Endothelial cell of umbilical vein (primary cell): ENCODE measurements around the gene SLC12A1. TPM values are rescaled to one million over a fixed set of nuclear protein-coding genes. Genes with fewer than 3 reads are reported as not detected.

Source experiments
- BruUV-seq: library from RNA; stranded (reverse); fragments of 400-500 nt; replicated peaks from 2 replicates; lab custom pipeline; 2021; lab: Mats Ljungman, UMichigan
- CTCF ChIA-PET: fragments of 300-600, 350-600 bp; sonication (Branson Sonifier 250); formaldehyde crosslinking; loops from one replicate; lab custom pipeline; 2021; ENCODE audit warnings: antibody characterized with exemption, inconsistent platforms; lab: Charles Lee
- POLR2A ChIA-PET: fragments of 300-600, 350-600 bp; sonication (Branson Sonifier 250); formaldehyde crosslinking; loops from one replicate; lab custom pipeline; 2021; ENCODE audit warnings: antibody characterized with exemption, inconsistent platforms; lab: Charles Lee
- DNase-seq: peaks from one replicate; pipeline ENCODE4 v3.0.0-alpha.2; 2011; ENCODE audit warnings: low read depth, low spot score
- FAIRE-seq: peaks from 2 replicates; lab custom pipeline; 2011; peaks lifted over from hg19 to GRCh38; lab: Jason Lieb, UNC
- H2AFZ ChIP-seq: 2 replicates; pipeline ENCODE4 v1.6.0; 2012; ENCODE audit warnings: low read depth, low read length, control low read depth, inconsistent platforms
- H3K27ac ChIP-seq: 2 replicates; pipeline ENCODE4 v1.5.1; 2011; ENCODE audit warnings: low read depth, mild to moderate bottlenecking, control low read depth, low read length, moderate library complexity; ENCODE audit not compliant: insufficient read depth
- H3K27me3 ChIP-seq, 2 experiments: 2 replicates each; pipeline versions ENCODE4 v1.6.0 to v1.6.1; 2011; ENCODE audit warnings: low read length in 2 of 2, mixed read lengths in 1 of 2; ENCODE audit not compliant: control insufficient read depth in 2 of 2, insufficient read depth in 2 of 2
- H3K36me3 ChIP-seq, 2 experiments: 2 replicates in 1 of 2; 3 replicates in 1 of 2; pipeline ENCODE4 v1.5.1; 2011; ENCODE audit warnings: low read length in 2 of 2, mild to moderate bottlenecking in 1 of 2, moderate library complexity in 1 of 2; ENCODE audit not compliant: control insufficient read depth in 2 of 2, insufficient read depth in 2 of 2; ENCODE audit errors: extremely low read depth in 1 of 2
- H3K4me1 ChIP-seq: 3 replicates; pipeline ENCODE4 v1.5.1; 2011; ENCODE audit warnings: mild to moderate bottlenecking, low read length; ENCODE audit not compliant: control insufficient read depth, insufficient read depth; ENCODE audit errors: extremely low read depth
- H3K4me2 ChIP-seq: 2 replicates; pipeline ENCODE4 v1.6.1; 2011; ENCODE audit warnings: low read length, control low read depth, mixed read lengths; ENCODE audit not compliant: insufficient read depth
- H3K4me3 ChIP-seq, 3 experiments: fragments of 200-600 bp in 1 of 3; sonication (generic), shearing (Covaris generic) in 1 of 3; replicated peaks in 1 of 3; 2 replicates each; pipeline ENCODE4 v1.5.1; 2011 to 2016; ENCODE audit warnings: control low read depth in 3 of 3, low read length in 3 of 3, mild to moderate bottlenecking in 2 of 3, inconsistent platforms in 1 of 3, low read depth in 1 of 3, moderate library complexity in 1 of 3; ENCODE audit not compliant: insufficient read depth in 1 of 3
- H3K79me2 ChIP-seq: 2 replicates; pipeline ENCODE4 v1.6.0; 2012; ENCODE audit warnings: low read length, inconsistent platforms; ENCODE audit not compliant: control insufficient read depth, insufficient read depth
- H3K9ac ChIP-seq: replicated peaks from 2 replicates; pipeline ENCODE3; 2011; ENCODE audit warnings: low read length, control low read depth; ENCODE audit not compliant: insufficient read depth; ENCODE audit errors: extremely low read depth
- H3K9me1 ChIP-seq: replicated peaks from 3 replicates; pipeline ENCODE4 v1.6.0; 2011; ENCODE audit warnings: mild to moderate bottlenecking, low read length; ENCODE audit not compliant: control insufficient read depth, insufficient read depth; ENCODE audit errors: extremely low read depth
- H3K9me3 ChIP-seq: replicated peaks from 2 replicates; pipeline ENCODE4 v1.5.1; 2012; ENCODE audit warnings: low read length, inconsistent platforms; ENCODE audit not compliant: control insufficient read depth, insufficient read depth
- H4K20me1 ChIP-seq: replicated peaks from 2 replicates; pipeline ENCODE3; 2011; ENCODE audit warnings: mild to moderate bottlenecking, low read length; ENCODE audit not compliant: control insufficient read depth, insufficient read depth; ENCODE audit errors: extremely low read depth
- CTCF ChIP-seq, 2 donors: IDR thresholded peaks; 1 replicate in 1 of 2; 2 replicates in 1 of 2; pipeline ENCODE4 v1.5.1; 2011; ENCODE audit warnings: low read length in 2 of 2, mild to moderate bottlenecking in 2 of 2, moderate library complexity in 2 of 2, control low read depth in 1 of 2, inconsistent platforms in 1 of 2, low read depth in 1 of 2; ENCODE audit not compliant: insufficient read depth in 1 of 2; ENCODE audit errors: extremely low read depth in 1 of 2
- EZH2 ChIP-seq: IDR thresholded peaks from 2 replicates; pipeline ENCODE4 v1.6.1; 2012; ENCODE audit warnings: borderline replicate concordance, low read depth, mild to moderate bottlenecking, moderate library complexity, low read length, inconsistent platforms; ENCODE audit not compliant: severe bottlenecking
- FOS ChIP-seq: IDR thresholded peaks from 2 replicates; pipeline ENCODE4 v1.6.1; 2011; ENCODE audit warnings: mild to moderate bottlenecking, low read length, moderate library complexity, borderline replicate concordance; ENCODE audit not compliant: insufficient read depth
- GATA2 ChIP-seq: IDR thresholded peaks from 2 replicates; pipeline ENCODE4 v1.7.0; 2011; ENCODE audit warnings: low read depth, mild to moderate bottlenecking, moderate library complexity, mixed read lengths, low read length; ENCODE audit not compliant: insufficient read length, insufficient read depth
- JUN ChIP-seq: IDR thresholded peaks from 2 replicates; pipeline ENCODE4 v1.6.1; 2011; ENCODE audit warnings: borderline replicate concordance, low read depth; ENCODE audit not compliant: insufficient read length, insufficient read depth
- MYC ChIP-seq: IDR thresholded peaks from one replicate; pipeline ENCODE4 v1.6.1; 2011; ENCODE audit warnings: mild to moderate bottlenecking, low read depth, low read length
- POLR2A ChIP-seq: IDR thresholded peaks from 2 replicates; pipeline ENCODE4 v1.6.1; 2012; ENCODE audit warnings: low read depth, mild to moderate bottlenecking, control low read depth, low read length
- POLR2AphosphoS5 ChIP-seq: IDR thresholded peaks from 2 replicates; pipeline ENCODE4 v1.6.1; 2012; ENCODE audit warnings: low read depth, mild to moderate bottlenecking, control low read depth, low read length, moderate library complexity; ENCODE audit not compliant: insufficient read depth
- dilution Hi-C: fragments of 300-500 bp; cut with MboI; formaldehyde crosslinking; loops from one replicate; pipeline ENCODE4 v1.15.0; 2019; ENCODE audit warnings: low sequenced_read_pairs; ENCODE audit not compliant: extremely low pct_ligation_motif_present
- intact Hi-C: fragments of 100-400 bp; cut with micrococcal nuclease; formaldehyde crosslinking; loops from one replicate; pipeline ENCODE4 v1.10.0; 2022
- polyA plus RNA-seq, 4 experiments: library from polyadenylated mRNA; depleted of rRNA in 3 of 4; stranded (reverse) in 3 of 4; unstranded in 1 of 4; fragments of >200 nt; gene quantifications; 2 replicates each; pipeline versions ENCODE4 v1.2.1 to v1.2.3, GENCODE V29; 2011 to 2012; ENCODE audit warnings: missing spikeins in 1 of 4
- total RNA-seq: library from RNA; stranded (reverse); gene quantifications from 2 replicates; pipeline ENCODE4 v1.2.3, GENCODE V29; 2021
- TF ChIP-seq, protein P1 (sequence below): IDR thresholded peaks from 2 replicates; pipeline ENCODE4 v1.6.1; 2011; ENCODE audit not compliant: insufficient read depth, insufficient read length

SLC12A1 gene
- total and polyA plus RNA-seq, 2 donors (not counting 3 experiments of a cell fraction or from before 2014, with no cell fraction given), result not detected

GRCh38 chr15:48170981-48171380 is 35.1 kb upstream of the SLC12A1 start:
- Histone ChIP-seq H3K27ac (no peak overlapping the region), H4K20me1 (no peaks in the 10 kb centered on the region), H3K9ac (no peak overlapping the region), H3K27me3 (no peaks in the 10 kb centered on the region), H3K9me3 (no peaks in the 10 kb centered on the region), H3K79me2 (peaks cover 55% of the 10 kb centered on the region), H3K4me3 (no peak overlapping the region), H2AFZ (no peak overlapping the region), H3K4me1 (no peaks in the 10 kb centered on the region), H3K4me2 (no peak overlapping the region), H3K36me3 (peaks cover 0 to 4% of the 10 kb centered on the region in 2 experiments), H3K9me1 (no peaks in the 10 kb centered on the region)
- no peak for TF ChIP-seq POLR2AphosphoS5
- no peak for TF ChIP-seq CTCF (IDR thresholded peaks at IDR 0.05; ENCODE audit: extremely low read depth in 1 of 2, insufficient read depth in 1 of 2, low read depth in 1 of 2, low read length in 2 of 2)
- no peak for TF ChIP-seq JUN
- TF ChIP-seq EZH2, result no peak
- TF ChIP-seq MYC, result no peak
- no peak for TF ChIP-seq FOS
- TF ChIP-seq POLR2A, result no peak
- TF ChIP-seq, protein P1, sequence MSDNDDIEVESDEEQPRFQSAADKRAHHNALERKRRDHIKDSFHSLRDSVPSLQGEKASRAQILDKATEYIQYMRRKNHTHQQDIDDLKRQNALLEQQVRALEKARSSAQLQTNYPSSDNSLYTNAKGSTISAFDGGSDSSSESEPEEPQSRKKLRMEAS, result no peak
- TF ChIP-seq GATA2, result no peak
- no TSS peak for BruUV-seq
- intact Hi-C loops, result loop anchor here (10.0 kb wide), 1 partner anchor 456 kb away; the partner anchor contains the start of gene SEMA6D
- FAIRE-seq, result no peak
- ChIA-PET POLR2A (no interaction called here), CTCF (no interaction called here)
- dilution Hi-C loops, result no loop called here
- no peak for DNase-seq
